ENCODE data around the gene VDAC2. TPM values are rescaled to one million over a fixed set of nuclear protein-coding genes. Genes with fewer than 3 reads are reported as not detected.

The VDAC2 gene
- total RNA-seq, 2 experiments from 2014 or later, result 123 to 125 TPM

- POLR2A ChIA-PET, result no interaction called here
These were observed 27.8 kb downstream of the VDAC2 start for GRCh38 chr10:75238182-75239095.

GRCh38 chr10:75239096-75239790 lies 28.6 kb downstream of the VDAC2 start:
- Mint-ChIP-seq H3K4me3 (no peak overlapping the region), H3K9me3 (no peaks in the 10 kb centered on the region), H3K4me1 (peaks cover 6% of the 10 kb centered on the region), H3K27me3 (no peaks in the 10 kb centered on the region), H3K27ac (no peak overlapping the region), H3K36me3 (no peaks in the 10 kb centered on the region)
- DNase-seq (no peak), ATAC-seq (ENCODE audit: low read depth) (no peak)
- POLR2A ChIA-PET, result no interaction called here

More at GRCh38 chr10:75238182-75239095, 27.8 kb downstream of the VDAC2 start:
- H3K9me3 Mint-ChIP-seq, result no peaks in the 10 kb centered on the region
- DNase-seq (no peak), ATAC-seq (ENCODE audit: low read depth) (no peak)
- peaks cover 8% of the 10 kb centered on the region for H3K4me1 Mint-ChIP-seq
- H3K4me3 Mint-ChIP-seq, result no peak overlapping the region
- no peaks in the 10 kb centered on the region for H3K36me3 Mint-ChIP-seq
- H3K27me3 Mint-ChIP-seq, result no peaks in the 10 kb centered on the region
- peak overlapping the region; percentile 38 for H3K27ac Mint-ChIP-seq

DNA sequence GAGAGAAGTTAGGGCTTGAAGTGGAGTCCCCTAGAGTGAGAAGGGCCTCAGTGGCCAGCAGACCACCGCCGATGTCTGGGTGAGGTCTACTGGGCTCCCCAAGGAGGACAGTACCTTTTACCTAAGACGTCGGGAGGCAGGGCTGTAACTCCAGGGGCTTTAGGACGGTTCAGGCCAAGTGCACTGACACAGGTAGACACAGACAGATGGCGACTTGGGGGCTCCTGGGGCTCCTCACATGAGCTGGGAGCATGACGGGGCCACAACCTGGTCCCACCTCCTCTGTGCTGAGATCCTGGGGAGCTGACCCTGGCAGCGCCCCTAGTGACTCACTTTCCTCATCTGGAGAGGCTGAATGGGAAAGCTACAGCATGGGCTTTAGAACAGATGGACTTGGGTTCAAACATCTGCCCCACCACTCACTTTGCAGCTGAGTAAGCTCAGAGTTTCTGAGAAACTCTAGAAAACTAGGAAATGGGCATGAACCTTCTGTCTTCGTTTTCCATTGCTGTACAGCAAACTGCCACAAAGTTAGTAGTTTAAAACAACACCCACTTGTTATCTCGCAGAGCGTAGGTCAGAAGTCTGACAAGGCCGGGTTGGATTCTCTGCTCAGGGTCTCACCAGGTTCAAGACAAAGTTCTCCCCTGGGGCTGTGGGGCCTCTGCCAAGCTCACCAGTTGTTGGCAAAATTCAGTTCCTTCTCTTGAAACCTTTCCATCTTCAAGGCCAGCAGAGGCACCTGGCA lies 29.9 kb downstream of the VDAC2 start:
- no peaks in the 10 kb centered on the region for H3K9me3 Mint-ChIP-seq
- POLR2A ChIA-PET, result no interaction called here
- no peak for ATAC-seq (ENCODE audit: low read depth)

DNA sequence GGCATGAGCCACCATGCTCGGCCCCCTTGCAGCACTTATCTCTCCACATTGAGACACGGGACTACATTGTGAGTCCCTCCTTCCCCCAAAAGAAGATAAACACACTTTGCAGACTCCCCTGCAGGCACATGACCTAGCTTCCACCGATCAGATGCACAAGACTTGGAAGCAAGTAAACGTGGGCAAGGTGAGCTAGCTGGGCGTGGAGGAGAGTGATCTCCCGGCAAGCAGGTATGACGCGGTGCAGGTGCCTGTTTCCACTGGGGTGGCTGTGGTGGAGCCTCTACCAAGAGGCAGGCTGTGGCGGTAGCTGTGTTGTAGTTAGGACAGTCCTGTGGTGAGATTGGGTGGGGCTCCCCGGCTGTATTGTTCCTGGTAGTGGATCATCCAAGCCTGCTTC lies 32.8 kb downstream of the VDAC2 start:
- POLR2A ChIA-PET, result no interaction called here
- Mint-ChIP-seq H3K36me3 (no peaks in the 10 kb centered on the region), H3K27me3 (no peaks in the 10 kb centered on the region), H3K4me3 (no peak overlapping the region), H3K27ac (no peak overlapping the region), H3K9me3 (no peaks in the 10 kb centered on the region), H3K4me1 (no peaks in the 10 kb centered on the region)
- ATAC-seq (ENCODE audit: low read depth) (no peak), DNase-seq (no peak)

More for the DNA sequence above, 29.9 kb downstream of the VDAC2 start:
- H3K4me1 Mint-ChIP-seq, result peaks cover 6% of the 10 kb centered on the region
- H3K27ac Mint-ChIP-seq, result no peak overlapping the region
- no peaks in the 10 kb centered on the region for H3K36me3 Mint-ChIP-seq
- no peak for DNase-seq
- H3K4me3 Mint-ChIP-seq, result no peak overlapping the region
- H3K27me3 Mint-ChIP-seq, result no peaks in the 10 kb centered on the region

DNA sequence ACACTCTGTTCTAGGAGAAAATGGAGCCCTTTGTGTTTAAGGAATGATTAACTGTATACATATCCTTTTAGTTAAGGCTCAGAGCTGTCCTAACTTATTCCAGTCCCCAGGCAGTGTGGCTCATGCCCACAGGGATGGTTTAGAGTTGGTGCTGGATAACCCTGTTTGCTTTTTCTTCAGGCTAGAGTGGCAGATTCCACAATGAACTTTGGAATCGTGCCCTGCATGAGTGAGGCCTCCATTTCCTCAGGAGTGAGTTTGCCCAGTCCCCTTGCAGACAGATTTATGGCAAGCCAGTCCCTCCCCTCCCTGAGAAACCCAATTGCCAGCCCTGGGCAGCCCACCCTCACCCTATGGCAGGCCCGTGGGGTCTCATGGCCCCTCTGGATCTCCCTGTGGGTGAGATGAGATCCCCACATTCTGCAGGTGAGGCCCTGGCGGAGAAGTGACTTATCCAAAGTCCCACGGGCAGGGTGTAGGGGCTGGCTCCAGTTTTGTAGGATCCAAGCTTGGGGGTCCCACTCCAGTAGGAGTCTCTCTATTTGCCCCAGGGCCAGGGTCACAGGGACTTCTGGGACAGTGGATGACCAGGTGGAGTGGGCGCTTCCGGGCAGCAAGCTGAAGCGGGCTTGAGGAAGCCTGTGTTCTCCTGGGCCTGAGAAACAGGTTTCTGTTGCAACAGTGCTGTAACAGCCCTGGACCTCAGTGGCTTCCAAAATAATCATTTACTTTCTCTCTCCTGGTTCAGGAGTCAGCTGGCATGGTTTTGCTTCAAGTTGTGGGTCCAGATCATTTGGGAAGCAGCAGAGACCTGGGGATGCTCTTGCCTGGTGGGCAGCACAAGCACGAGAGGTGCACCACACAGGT lies 34.1 kb downstream of the VDAC2 start:
- no peaks in the 10 kb centered on the region for H3K9me3 Mint-ChIP-seq

DNA sequence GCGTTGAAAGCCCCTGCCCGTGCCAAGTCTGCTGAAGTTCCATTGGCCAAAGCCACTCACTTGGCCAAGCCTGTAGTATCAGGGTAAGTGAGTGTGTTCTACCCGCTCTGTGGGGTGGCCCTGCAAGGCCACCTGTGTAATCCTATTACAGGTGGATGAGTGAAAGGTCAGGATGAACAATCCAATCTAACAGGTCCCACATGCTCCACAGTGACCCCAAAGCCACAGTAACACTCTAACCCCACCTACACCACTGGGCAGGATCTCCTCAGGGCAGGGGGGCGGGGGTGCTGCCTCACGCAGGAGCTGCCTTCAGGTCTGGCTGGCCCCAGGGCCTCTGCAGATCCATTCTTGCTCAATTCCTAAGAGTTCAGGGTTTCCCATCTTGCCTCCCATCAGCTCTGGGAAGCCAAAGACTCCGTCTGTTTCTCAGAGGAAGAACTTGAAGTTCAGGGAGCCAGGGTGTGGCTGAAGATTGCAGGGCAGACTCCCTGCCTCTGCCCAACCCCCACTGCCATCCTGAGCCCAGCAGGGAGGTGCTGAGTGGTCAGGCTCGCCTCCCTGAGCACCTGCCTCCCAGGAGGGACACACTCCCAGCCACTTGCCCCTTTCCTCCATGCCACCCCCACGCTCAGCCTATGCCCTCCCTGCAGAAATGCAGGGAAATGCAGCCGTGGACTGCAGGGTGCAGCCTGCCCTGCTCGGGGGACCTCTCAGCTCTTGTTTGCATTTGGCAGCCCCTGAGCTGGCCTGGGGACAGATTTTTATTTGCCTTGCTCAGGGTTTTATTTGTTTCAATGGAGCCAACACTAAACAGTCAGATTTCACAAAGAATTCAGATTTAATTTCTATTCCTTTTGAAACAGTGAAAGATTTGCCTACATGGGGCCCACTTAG lies 35.0 kb downstream of the VDAC2 start:
- Mint-ChIP-seq H3K36me3 (no peaks in the 10 kb centered on the region), H3K4me1 (no peaks in the 10 kb centered on the region), H3K4me3 (no peak overlapping the region), H3K27ac (no peak overlapping the region), H3K27me3 (no peaks in the 10 kb centered on the region), H3K9me3 (no peaks in the 10 kb centered on the region)
- POLR2A ChIA-PET, result no interaction called here
- no peak for ATAC-seq (ENCODE audit: low read depth)
- no peak for DNase-seq

More for the DNA sequence above, 34.1 kb downstream of the VDAC2 start:
- Mint-ChIP-seq H3K4me3 (no peak overlapping the region), H3K27ac (no peak overlapping the region), H3K36me3 (no peaks in the 10 kb centered on the region), H3K27me3 (no peaks in the 10 kb centered on the region), H3K4me1 (no peaks in the 10 kb centered on the region)
- no peak for DNase-seq
- no peak for ATAC-seq (ENCODE audit: low read depth)
- POLR2A ChIA-PET, result no interaction called here

DNA sequence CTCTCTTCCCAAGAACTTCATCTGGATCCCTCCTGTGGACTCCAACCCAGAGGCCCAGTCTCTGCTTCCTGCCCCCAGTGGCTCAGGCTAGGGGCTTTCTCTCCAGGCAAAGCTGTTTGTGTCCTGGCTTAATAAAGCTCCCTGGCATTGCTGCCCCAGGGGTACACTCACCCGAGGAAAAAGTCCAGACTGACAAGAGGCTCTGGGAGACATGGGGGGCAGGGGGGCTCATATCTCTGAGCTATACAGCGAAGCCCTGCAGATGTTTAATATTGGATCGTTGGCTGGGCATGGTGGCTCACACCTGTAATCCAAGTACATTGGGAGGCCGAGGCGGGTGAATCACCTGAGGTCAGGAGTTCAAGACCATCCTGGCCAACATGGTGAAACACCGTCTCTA lies 35.9 kb downstream of the VDAC2 start:
- Mint-ChIP-seq H3K9me3 (no peaks in the 10 kb centered on the region), H3K27me3 (no peaks in the 10 kb centered on the region), H3K4me3 (no peak overlapping the region), H3K4me1 (no peaks in the 10 kb centered on the region), H3K27ac (no peak overlapping the region), H3K36me3 (no peaks in the 10 kb centered on the region)
- DNase-seq (no peak), ATAC-seq (ENCODE audit: low read depth) (no peak)
- POLR2A ChIA-PET, result no interaction called here

- Mint-ChIP-seq H3K9me3 (peaks cover 3% of the 10 kb centered on the region), H3K27ac (no peak overlapping the region)
These were observed 37.2 kb downstream of the VDAC2 start for GRCh38 chr10:75247797-75248196.

DNA sequence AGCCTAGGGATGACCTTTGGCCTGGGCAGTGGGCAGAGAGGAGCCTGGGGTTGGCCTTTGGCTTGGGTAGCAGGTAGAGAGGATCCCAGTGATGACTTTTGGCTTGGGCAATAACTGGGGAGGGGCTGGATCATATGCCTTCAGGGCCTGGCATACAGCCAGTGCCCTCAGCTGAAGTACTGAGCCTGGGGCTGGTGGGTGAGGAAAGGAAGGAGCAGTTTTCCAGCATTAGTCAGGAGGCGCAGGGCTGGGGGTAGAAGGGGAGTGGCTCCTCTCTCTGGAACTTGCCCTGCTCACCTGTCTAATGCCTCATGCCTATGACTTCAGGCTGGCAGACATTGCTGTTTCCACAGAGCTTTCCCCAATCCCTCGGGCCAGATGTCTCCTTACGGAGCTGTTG lies 40.3 kb downstream of the VDAC2 start:
- ATAC-seq (ENCODE audit: low read depth), result no peak
- Mint-ChIP-seq H3K36me3 (peaks cover 3% of the 10 kb centered on the region), H3K27me3 (peaks cover 4% of the 10 kb centered on the region), H3K4me3 (no peak overlapping the region), H3K27ac (no peak overlapping the region), H3K9me3 (peaks cover 11% of the 10 kb centered on the region), H3K4me1 (no peaks in the 10 kb centered on the region)
- POLR2A ChIA-PET, result no interaction called here
- no peak for DNase-seq

More at GRCh38 chr10:75247797-75248196, 37.2 kb downstream of the VDAC2 start:
- DNase-seq (no peak), ATAC-seq (ENCODE audit: low read depth) (no peak)
- peaks cover 3% of the 10 kb centered on the region for H3K36me3 Mint-ChIP-seq
- H3K4me1 Mint-ChIP-seq, result no peaks in the 10 kb centered on the region
- POLR2A ChIA-PET, result no interaction called here
- peaks cover 2% of the 10 kb centered on the region for H3K27me3 Mint-ChIP-seq
- no peak overlapping the region for H3K4me3 Mint-ChIP-seq

DNA sequence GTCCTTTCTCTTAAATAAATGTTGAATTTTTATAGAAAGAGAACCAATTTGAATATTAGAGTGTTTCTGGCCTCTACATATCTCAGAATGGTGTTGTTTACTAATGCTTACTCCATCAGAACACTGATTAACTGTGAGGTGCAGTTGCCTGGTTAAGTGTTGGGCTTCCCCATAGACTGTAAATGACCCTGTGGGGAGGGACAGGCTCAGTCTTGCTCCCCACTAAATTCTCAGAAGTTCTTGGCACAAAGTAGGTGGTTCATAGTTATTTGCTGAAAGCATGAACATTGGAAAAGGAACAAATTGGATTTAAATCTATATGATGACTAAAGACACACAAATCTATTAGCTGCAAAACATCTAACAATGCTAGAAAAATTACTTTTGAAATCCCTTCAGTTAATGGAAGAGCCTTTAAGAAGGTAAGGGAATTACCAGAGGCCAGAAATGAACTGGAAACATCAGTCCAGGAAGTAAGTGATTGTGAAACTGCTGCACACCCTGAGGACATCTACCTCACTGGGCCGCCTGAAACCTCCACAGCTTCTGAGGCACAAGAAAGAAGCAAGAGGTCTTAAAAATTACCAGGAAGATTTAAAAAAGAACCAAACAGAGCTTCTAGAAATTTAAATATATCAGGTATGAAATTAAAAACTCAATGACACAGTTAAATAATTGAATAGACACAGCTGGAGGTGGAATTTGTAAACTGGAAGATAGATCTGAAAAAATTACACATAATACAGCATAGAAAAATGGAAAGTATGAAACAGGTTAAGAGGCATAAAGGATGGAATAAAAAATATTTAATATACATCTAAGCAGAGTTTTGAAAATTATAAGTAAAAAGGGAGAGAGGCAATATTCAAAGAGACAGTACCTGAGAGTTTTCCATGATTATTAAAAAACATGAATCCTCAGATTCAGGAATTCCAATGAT lies 43.0 kb downstream of the VDAC2 start:
- POLR2A ChIA-PET, result no interaction called here

DNA sequence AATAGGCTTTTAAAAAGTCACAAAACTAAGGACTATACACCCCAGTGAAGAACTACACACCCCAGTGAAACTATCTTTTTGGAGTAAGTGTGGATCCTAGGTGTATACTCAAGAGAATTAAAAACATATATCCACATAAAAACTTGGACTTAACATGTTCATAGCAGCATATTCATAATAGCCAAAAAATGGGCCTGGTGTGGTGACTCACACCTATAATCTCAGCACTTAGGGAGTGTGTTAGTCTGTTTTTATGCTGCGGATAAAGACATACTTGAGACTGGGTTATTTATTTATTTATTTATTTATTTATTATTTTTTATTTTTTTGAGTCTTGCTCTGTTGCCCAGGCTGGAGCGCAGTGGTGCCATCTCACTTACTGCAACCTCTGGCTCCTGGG lies 44.1 kb downstream of the VDAC2 start:
- Mint-ChIP-seq H3K36me3 (peaks cover 3% of the 10 kb centered on the region), H3K9me3 (peaks cover 11% of the 10 kb centered on the region), H3K4me3 (no peak overlapping the region), H3K27ac (no peak overlapping the region), H3K4me1 (no peaks in the 10 kb centered on the region), H3K27me3 (peaks cover 6% of the 10 kb centered on the region)
- ATAC-seq (ENCODE audit: low read depth) (no peak), DNase-seq (no peak)
- POLR2A ChIA-PET, result no interaction called here

More for the DNA sequence above, 43.0 kb downstream of the VDAC2 start:
- no peak for DNase-seq
- H3K27ac Mint-ChIP-seq, result no peak overlapping the region
- no peak for ATAC-seq (ENCODE audit: low read depth)
- H3K36me3 Mint-ChIP-seq, result peaks cover 3% of the 10 kb centered on the region
- H3K9me3 Mint-ChIP-seq, result peaks cover 11% of the 10 kb centered on the region
- H3K4me3 Mint-ChIP-seq, result no peak overlapping the region
- peaks cover 6% of the 10 kb centered on the region for H3K27me3 Mint-ChIP-seq
- no peaks in the 10 kb centered on the region for H3K4me1 Mint-ChIP-seq
